ENCODE results near the gene TMEM169. TPM values are rescaled to one million over a fixed set of nuclear protein-coding genes. Genes with fewer than 3 reads are reported as not detected.

TMEM169 gene
- total RNA-seq, 1 experiment from 2014 or later, result 0.74 TPM

DNA sequence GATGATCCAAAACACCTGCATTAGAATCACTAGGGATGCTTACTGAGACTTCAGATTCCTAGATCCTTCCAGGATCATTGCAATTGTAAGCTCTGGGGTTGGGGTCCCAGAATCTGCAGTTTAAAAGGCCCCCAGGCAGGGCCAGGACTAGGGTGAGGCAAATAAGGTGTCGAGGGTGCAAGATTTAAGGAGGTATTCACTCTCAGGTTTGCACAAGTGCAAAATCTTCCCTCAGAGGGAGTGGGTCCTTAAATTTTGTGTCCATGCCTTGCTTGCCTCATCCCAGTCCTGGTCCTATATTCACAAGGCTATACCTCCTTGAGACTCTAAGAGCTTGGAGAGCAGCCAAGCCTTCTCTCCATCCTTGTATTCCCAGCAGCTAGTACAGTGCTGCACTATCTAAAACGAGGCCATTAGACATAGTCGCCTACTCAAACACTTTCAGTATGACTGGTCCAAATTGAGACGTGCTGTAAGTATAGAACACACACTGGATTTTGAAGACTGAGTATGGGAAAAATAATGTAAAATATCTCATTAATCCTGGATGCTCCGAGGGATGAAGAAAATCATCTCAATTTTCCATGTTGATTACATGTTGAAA is 36.7 kb upstream of the TMEM169 start:
- TF ChIP-seq POLR2AphosphoS5 (IDR thresholded peaks at IDR 0.05; ENCODE audit: low read depth, low read length), result no peak
- no peak for TF ChIP-seq TCF7L2 (IDR thresholded peaks at IDR 0.05; ENCODE audit: low read depth, low read length)
- TF ChIP-seq, protein P1, sequence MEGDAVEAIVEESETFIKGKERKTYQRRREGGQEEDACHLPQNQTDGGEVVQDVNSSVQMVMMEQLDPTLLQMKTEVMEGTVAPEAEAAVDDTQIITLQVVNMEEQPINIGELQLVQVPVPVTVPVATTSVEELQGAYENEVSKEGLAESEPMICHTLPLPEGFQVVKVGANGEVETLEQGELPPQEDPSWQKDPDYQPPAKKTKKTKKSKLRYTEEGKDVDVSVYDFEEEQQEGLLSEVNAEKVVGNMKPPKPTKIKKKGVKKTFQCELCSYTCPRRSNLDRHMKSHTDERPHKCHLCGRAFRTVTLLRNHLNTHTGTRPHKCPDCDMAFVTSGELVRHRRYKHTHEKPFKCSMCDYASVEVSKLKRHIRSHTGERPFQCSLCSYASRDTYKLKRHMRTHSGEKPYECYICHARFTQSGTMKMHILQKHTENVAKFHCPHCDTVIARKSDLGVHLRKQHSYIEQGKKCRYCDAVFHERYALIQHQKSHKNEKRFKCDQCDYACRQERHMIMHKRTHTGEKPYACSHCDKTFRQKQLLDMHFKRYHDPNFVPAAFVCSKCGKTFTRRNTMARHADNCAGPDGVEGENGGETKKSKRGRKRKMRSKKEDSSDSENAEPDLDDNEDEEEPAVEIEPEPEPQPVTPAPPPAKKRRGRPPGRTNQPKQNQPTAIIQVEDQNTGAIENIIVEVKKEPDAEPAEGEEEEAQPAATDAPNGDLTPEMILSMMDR (IDR thresholded peaks at IDR 0.05), result no peak
- TF ChIP-seq, protein P2, sequence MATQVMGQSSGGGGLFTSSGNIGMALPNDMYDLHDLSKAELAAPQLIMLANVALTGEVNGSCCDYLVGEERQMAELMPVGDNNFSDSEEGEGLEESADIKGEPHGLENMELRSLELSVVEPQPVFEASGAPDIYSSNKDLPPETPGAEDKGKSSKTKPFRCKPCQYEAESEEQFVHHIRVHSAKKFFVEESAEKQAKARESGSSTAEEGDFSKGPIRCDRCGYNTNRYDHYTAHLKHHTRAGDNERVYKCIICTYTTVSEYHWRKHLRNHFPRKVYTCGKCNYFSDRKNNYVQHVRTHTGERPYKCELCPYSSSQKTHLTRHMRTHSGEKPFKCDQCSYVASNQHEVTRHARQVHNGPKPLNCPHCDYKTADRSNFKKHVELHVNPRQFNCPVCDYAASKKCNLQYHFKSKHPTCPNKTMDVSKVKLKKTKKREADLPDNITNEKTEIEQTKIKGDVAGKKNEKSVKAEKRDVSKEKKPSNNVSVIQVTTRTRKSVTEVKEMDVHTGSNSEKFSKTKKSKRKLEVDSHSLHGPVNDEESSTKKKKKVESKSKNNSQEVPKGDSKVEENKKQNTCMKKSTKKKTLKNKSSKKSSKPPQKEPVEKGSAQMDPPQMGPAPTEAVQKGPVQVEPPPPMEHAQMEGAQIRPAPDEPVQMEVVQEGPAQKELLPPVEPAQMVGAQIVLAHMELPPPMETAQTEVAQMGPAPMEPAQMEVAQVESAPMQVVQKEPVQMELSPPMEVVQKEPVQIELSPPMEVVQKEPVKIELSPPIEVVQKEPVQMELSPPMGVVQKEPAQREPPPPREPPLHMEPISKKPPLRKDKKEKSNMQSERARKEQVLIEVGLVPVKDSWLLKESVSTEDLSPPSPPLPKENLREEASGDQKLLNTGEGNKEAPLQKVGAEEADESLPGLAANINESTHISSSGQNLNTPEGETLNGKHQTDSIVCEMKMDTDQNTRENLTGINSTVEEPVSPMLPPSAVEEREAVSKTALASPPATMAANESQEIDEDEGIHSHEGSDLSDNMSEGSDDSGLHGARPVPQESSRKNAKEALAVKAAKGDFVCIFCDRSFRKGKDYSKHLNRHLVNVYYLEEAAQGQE (IDR thresholded peaks at IDR 0.05; ENCODE audit: insufficient read depth in 1 of 2, low read depth in 2 of 2, low read length in 1 of 2), result no peak
- no peak for TF ChIP-seq SIN3A (IDR thresholded peaks at IDR 0.05; ENCODE audit: borderline replicate concordance, insufficient read depth, low read depth, low read length)
- ChIA-PET CTCF (interaction anchor here (0.7 kb wide), 1 partner anchor 734 kb away, joined by 3 read pairs; no protein-coding TSS in a partner anchor), POLR2A (no interaction called here)
- no peak for ATAC-seq
- Histone ChIP-seq H3K27ac (ENCODE audit: low read length) (no peak overlapping the region), H3K27me3 (ENCODE audit: control insufficient read depth, insufficient read depth, low read length) (no peaks in the 10 kb centered on the region), H3K36me3 (ENCODE audit: control insufficient read depth, insufficient read depth, low read length) (no peaks in the 10 kb centered on the region), H3K4me3 (ENCODE audit: low read depth in 2 of 2, low read length in 2 of 2) (no peak overlapping the region), H3K4me1 (ENCODE audit: control insufficient read depth, insufficient read depth, low read length) (no peaks in the 10 kb centered on the region), H3K9me3 (ENCODE audit: control insufficient read depth, insufficient read depth, low read depth, low read length) (no peaks in the 10 kb centered on the region)
- in situ Hi-C loops (cut with HindIII; ENCODE audit: low pct_unique_long_range_greater_than_20kb, low sequenced_read_pairs) (no loop called here), intact Hi-C loops (cut with micrococcal nuclease; ENCODE audit: unreplicated experiment) (no loop called here)
- DNase-seq (ENCODE audit: low read depth, low spot score), result no peak
- BruUV-seq (replicated peaks), result no TSS peak

DNA sequence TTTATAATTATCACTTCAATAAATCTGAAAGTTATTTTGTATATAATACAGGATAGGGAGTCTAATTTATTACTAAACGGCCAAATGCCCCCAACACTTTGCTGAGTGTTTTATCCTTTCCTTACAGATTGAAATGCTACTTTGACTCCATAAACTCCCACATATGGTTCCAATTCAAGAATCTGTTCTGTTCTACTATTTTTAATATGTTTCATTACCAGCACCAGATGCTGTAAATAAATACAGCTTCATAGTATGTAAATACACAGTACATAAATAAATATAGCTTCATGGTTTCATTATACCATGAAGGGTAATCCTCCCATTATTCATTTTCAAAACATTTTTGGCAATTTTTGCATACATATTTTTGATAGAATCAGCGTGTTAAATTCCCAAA is 34.3 kb upstream of the TMEM169 start:
- no peak for ATAC-seq
- in situ Hi-C loops (cut with HindIII; ENCODE audit: low pct_unique_long_range_greater_than_20kb, low sequenced_read_pairs) (no loop called here), intact Hi-C loops (cut with micrococcal nuclease; ENCODE audit: unreplicated experiment) (no loop called here)
- no TSS peak for BruUV-seq (replicated peaks)
- DNase-seq (ENCODE audit: low read depth, low spot score), result no peak
- no peaks in the 10 kb centered on the region for H3K36me3 ChIP-seq (ENCODE audit: control insufficient read depth, insufficient read depth, low read length)
- no peak overlapping the region for H3K4me3 ChIP-seq (ENCODE audit: low read depth in 2 of 2, low read length in 2 of 2)
- TF ChIP-seq, protein P2 (IDR thresholded peaks at IDR 0.05; ENCODE audit: insufficient read depth in 1 of 2, low read depth in 2 of 2, low read length in 1 of 2), result no peak
- H3K27ac ChIP-seq (ENCODE audit: low read length), result no peak overlapping the region
- no peaks in the 10 kb centered on the region for H3K4me1 ChIP-seq (ENCODE audit: control insufficient read depth, insufficient read depth, low read length)
- ChIA-PET CTCF (no interaction called here), POLR2A (no interaction called here)
- no peaks in the 10 kb centered on the region for H3K9me3 ChIP-seq (ENCODE audit: control insufficient read depth, insufficient read depth, low read depth, low read length)
- H3K27me3 ChIP-seq (ENCODE audit: control insufficient read depth, insufficient read depth, low read length), result no peaks in the 10 kb centered on the region

Data from Panc1 (cell line).